HG03571 (cell line): ENCODE measurements around the gene CEP63.

ENCODE experiments used
- ATAC-seq: cut with Tn5 transposase; IDR thresholded peaks from one replicate; pipeline ENCODE4 v1.9.1; 2021; ENCODE audit not compliant: unreplicated experiment

Gene CEP63

GRCh38 chr3:134623615-134624245, 137.9 kb downstream of the CEP63 start:
- ATAC-seq, result no peak
